Neural progenitor cell (in vitro differentiated cells): Measurements from ENCODE around the gene TWF2. TPM values are rescaled to one million over a fixed set of nuclear protein-coding genes. Genes with fewer than 3 reads are reported as not detected.

Experiments used
- DNase-seq: peaks from one replicate; pipeline ENCODE4 v3.0.0-alpha.2; 2016; ENCODE audit warnings: low spot score
- H2AFZ ChIP-seq: fragments of 200-600 bp; sonication (generic); replicated peaks from 2 replicates; pipeline ENCODE4 v1.6.1; 2016; ENCODE audit warnings: antibody characterized with exemption
- H3F3A ChIP-seq: fragments of 200-600 bp; sonication (generic); 2 replicates; pipeline ENCODE4 v1.6.1; 2016; ENCODE audit warnings: antibody characterized with exemption, low read depth
- H3K27ac ChIP-seq: fragments of 200-600 bp; sonication (generic); 2 replicates; pipeline ENCODE4 v1.5.1; 2016; ENCODE audit warnings: mild to moderate bottlenecking
- H3K27me3 ChIP-seq: fragments of 200-600 bp; sonication (generic); 2 replicates; pipeline ENCODE4 v1.6.1; 2016; ENCODE audit warnings: mild to moderate bottlenecking, moderate library complexity
- H3K36me3 ChIP-seq: fragments of 200-600 bp; sonication (generic); 2 replicates; pipeline ENCODE4 v1.5.1; 2016
- H3K4me1 ChIP-seq: fragments of 200-600 bp; sonication (generic); 2 replicates; pipeline ENCODE4 v1.6.1; 2016; ENCODE audit warnings: mixed run types
- H3K4me2 ChIP-seq: fragments of 200-600 bp; sonication (generic); 2 replicates; pipeline ENCODE4 v1.6.1; 2016
- H3K4me3 ChIP-seq: fragments of 200-600 bp; sonication (generic); 2 replicates; pipeline ENCODE4 v1.5.1; 2016
- H3K79me2 ChIP-seq: fragments of 200-600 bp; sonication (generic); 2 replicates; pipeline ENCODE4 v1.6.1; 2016; ENCODE audit warnings: low read depth
- H3K9ac ChIP-seq: fragments of 200-600 bp; sonication (generic); 2 replicates; pipeline ENCODE4 v1.6.1; 2016
- H3K9me3 ChIP-seq: fragments of 200-600 bp; sonication (generic); 2 replicates; pipeline ENCODE4 v1.5.1; 2016; ENCODE audit warnings: low read depth
- H4K20me1 ChIP-seq: fragments of 200-600 bp; sonication (generic); 2 replicates; pipeline ENCODE4 v1.6.1; 2016; ENCODE audit warnings: low read depth
- H3K27ac Mint-ChIP-seq: 3 replicates; pipeline ENCODE4 v1.8.0; 2021; ENCODE audit warnings: mixed read lengths
- H3K27me3 Mint-ChIP-seq: 2 replicates; pipeline ENCODE4 v1.8.0; 2022; ENCODE audit warnings: low read depth, mild to moderate bottlenecking, inconsistent platforms, moderate library complexity, mixed read lengths; ENCODE audit not compliant: insufficient read depth
- H3K36me3 Mint-ChIP-seq: 3 replicates; pipeline ENCODE4 v1.8.0; 2021; ENCODE audit warnings: mixed read lengths
- H3K4me1 Mint-ChIP-seq: 3 replicates; pipeline ENCODE4 v1.8.0; 2021; ENCODE audit warnings: mixed read lengths
- H3K4me3 Mint-ChIP-seq: 3 replicates; pipeline ENCODE4 v1.8.0; 2021; ENCODE audit warnings: mild to moderate bottlenecking, moderate library complexity, mixed read lengths
- H3K9me3 Mint-ChIP-seq: 3 replicates; pipeline ENCODE4 v1.8.0; 2020; ENCODE audit warnings: mixed read lengths
- CTCF ChIP-seq: fragments of 200-600 bp; sonication (generic); IDR thresholded peaks from 2 replicates; pipeline ENCODE4 v1.5.1; 2017; ENCODE audit warnings: antibody characterized with exemption, mild to moderate bottlenecking
- EZH2 ChIP-seq: fragments of 200-600 bp; sonication (generic); IDR thresholded peaks from 2 replicates; pipeline ENCODE4 v1.6.1; 2017; ENCODE audit warnings: antibody characterized with exemption, mild to moderate bottlenecking, moderate library complexity
- EZH2phosphoT487 ChIP-seq: fragments of 200-600 bp; sonication (generic); IDR thresholded peaks from 2 replicates; pipeline ENCODE4 v1.6.1; 2017; ENCODE audit warnings: antibody characterized with exemption
- total RNA-seq: library from RNA; depleted of rRNA; stranded (reverse); fragments of >200 nt; gene quantifications from 2 replicates; pipeline ENCODE4 v1.2.3, GENCODE V29; 2015; ENCODE audit warnings: low replicate concordance

TWF2 gene
- total RNA-seq, 1 donor from 2014 or later, result 21.9 TPM

DNA sequence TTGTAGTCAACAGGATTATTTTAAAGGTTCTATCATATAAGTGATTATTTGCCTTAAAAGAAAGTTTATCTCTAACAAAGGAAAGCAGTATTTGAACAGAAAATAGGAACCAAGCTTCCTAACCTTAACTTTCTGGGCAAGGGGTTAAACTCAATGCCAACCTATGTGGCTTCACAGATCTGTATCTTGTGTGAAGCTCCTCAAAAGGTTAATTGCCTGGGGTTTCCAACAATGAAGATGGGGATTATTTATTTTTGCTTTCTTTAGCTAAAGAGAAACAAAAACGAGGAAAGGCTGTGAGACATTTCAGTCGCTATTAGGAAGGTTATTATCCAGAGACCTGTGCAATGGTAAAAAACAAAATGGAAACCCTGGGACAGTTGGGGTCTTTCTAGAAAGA lies 40.6 kb upstream of the TWF2 start:
- Histone ChIP-seq H3F3A (peaks cover 22% of the 10 kb centered on the region), H3K79me2 (peaks cover 36% of the 10 kb centered on the region), H3K27me3 (no peaks in the 10 kb centered on the region), H3K4me1 (peaks cover 32% of the 10 kb centered on the region), H4K20me1 (peaks cover 35% of the 10 kb centered on the region), H3K9me3 (no peaks in the 10 kb centered on the region), H3K4me3 (no peak overlapping the region), H3K36me3 (no peaks in the 10 kb centered on the region), H3K4me2 (peak overlapping the region; percentile 81), H3K27ac (peak overlapping the region; percentile 60), H2AFZ (no peak overlapping the region), H3K9ac (no peak overlapping the region)
- TF ChIP-seq EZH2phosphoT487, result no peak
- TF ChIP-seq EZH2, result no peak
- no peak for TF ChIP-seq CTCF
- no peak for DNase-seq
- Mint-ChIP-seq H3K27ac (no peak overlapping the region), H3K27me3 (peaks cover 8% of the 10 kb centered on the region), H3K4me1 (peaks cover 34% of the 10 kb centered on the region), H3K36me3 (peaks cover 8% of the 10 kb centered on the region), H3K9me3 (no peaks in the 10 kb centered on the region), H3K4me3 (peak overlapping the region; percentile 96)

DNA sequence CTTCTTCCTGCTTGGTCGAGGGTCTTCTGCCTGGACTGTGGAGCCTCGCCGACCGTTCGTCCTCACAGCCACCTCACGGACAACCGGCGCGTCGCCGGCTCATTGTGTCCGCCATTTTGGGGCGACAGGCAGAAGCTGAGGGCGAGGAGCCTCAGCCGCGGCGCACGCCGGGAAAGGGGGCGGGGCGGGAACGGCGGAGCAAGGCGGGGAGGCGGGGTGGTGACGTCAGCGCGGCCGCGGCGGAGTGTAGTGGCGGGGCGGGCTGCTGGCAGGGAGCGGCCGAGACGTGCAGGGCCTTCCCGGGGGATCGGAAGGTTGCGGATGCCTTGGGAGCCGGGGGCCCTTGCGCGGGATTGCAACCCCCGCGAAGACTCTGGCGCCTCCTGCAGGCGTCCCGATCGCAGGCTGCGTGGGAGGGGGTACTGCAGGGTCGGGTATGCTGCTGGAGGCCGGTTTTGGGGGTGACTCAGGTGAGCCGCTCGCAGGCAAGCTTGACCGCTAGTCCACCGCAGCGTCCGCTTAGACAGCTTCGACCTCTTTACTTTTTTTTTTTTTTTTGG lies 39.6 kb upstream of the TWF2 start, which contains the start of gene WDR82:
Gene WDR82, minus strand, starts transcription at position 140 of the 560 bp plus-strand sequence. CDS start 288 bp downstream, outside the sequence.
- H3K36me3 Mint-ChIP-seq, result peaks cover 13% of the 10 kb centered on the region
- peak within 1 kb of the TSS; percentile 91 for H3K27ac ChIP-seq
- H3K4me1 ChIP-seq, result peaks cover 32% of the 10 kb centered on the region
- peak within 1 kb of the TSS; percentile 89 for H3K4me3 ChIP-seq
- H4K20me1 ChIP-seq, result peaks cover 45% of the 10 kb centered on the region
- H2AFZ ChIP-seq, result peak within 1 kb of the TSS; percentile 32
- DNase-seq, result peak; percentile 98
- H3K9me3 Mint-ChIP-seq, result no peaks in the 10 kb centered on the region
- peak; percentile 54 for TF ChIP-seq CTCF
- no peak for TF ChIP-seq EZH2
- peak within 1 kb of the TSS; percentile 93 for H3K9ac ChIP-seq
- peak within 1 kb of the TSS; percentile 100 for H3K27ac Mint-ChIP-seq
- H3F3A ChIP-seq, result peaks cover 22% of the 10 kb centered on the region
- H3K27me3 Mint-ChIP-seq, result peaks cover 9% of the 10 kb centered on the region
- no peaks in the 10 kb centered on the region for H3K27me3 ChIP-seq
- peak within 1 kb of the TSS; percentile 96 for H3K4me3 Mint-ChIP-seq
- peak within 1 kb of the TSS; percentile 99 for H3K4me2 ChIP-seq
- peaks cover 46% of the 10 kb centered on the region for H3K79me2 ChIP-seq
- H3K36me3 ChIP-seq, result no peaks in the 10 kb centered on the region
- H3K9me3 ChIP-seq, result no peaks in the 10 kb centered on the region
- H3K4me1 Mint-ChIP-seq, result peaks cover 38% of the 10 kb centered on the region

DNA sequence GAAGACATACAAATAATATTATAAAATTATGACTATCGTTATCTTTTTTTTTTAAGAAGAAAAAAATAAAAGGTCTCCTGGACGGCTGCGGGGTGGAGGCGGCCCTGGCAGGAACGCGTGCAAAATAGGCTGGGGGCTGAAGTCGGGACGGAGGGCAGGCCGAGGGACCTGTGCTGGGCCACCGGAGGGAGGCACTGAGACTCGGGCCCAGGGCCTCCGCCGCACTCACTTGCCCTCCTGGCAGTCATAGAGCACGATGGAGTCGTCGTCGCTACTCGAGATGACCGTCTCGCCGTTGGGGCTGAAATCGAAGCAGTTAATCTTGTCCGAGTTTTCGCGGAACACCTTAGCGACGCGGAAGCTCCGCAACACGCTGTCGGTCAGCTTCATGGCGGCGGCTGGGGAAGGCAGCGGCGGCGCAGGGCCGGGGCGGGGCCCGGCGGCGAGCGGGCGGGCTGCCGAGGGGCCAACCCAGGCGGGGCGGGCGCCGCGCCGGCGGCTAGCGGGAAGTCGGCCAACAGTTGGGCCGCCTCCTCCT lies 39.1 kb upstream of the TWF2 start:
- H3K9me3 ChIP-seq, result no peaks in the 10 kb centered on the region
- DNase-seq, result peak; percentile 81
- peaks cover 13% of the 10 kb centered on the region for H3K36me3 Mint-ChIP-seq

More for the DNA sequence above, 39.1 kb upstream of the TWF2 start:
- H3K4me3 Mint-ChIP-seq, result peak overlapping the region; percentile 96
- Histone ChIP-seq H3K79me2 (peaks cover 51% of the 10 kb centered on the region), H3F3A (peaks cover 22% of the 10 kb centered on the region), H3K36me3 (no peaks in the 10 kb centered on the region), H3K4me2 (peak overlapping the region; percentile 99), H3K4me1 (peaks cover 32% of the 10 kb centered on the region), H4K20me1 (peaks cover 48% of the 10 kb centered on the region), H3K27ac (peak overlapping the region; percentile 91), H2AFZ (no peak overlapping the region), H3K9ac (peak overlapping the region; percentile 93), H3K4me3 (peak overlapping the region; percentile 89), H3K27me3 (no peaks in the 10 kb centered on the region)
- no peaks in the 10 kb centered on the region for H3K9me3 Mint-ChIP-seq
- peaks cover 10% of the 10 kb centered on the region for H3K27me3 Mint-ChIP-seq
- peak overlapping the region; percentile 100 for H3K27ac Mint-ChIP-seq
- TF ChIP-seq CTCF (peak; percentile 41), EZH2phosphoT487 (no peak)
- H3K4me1 Mint-ChIP-seq, result peaks cover 38% of the 10 kb centered on the region
